B cell (primary cell): ENCODE measurements around the gene VPS13D. TPM values are rescaled to one million over a fixed set of nuclear protein-coding genes. Genes with fewer than 3 reads are reported as not detected.

Experiments used
- ATAC-seq: fragments of 200-7000 bp; cut with Tn5 transposase; one replicate; pipeline ENCODE4 v1.10.0; 2021; ENCODE audit warnings: low read depth, mild to moderate bottlenecking, moderate number of reproducible peaks, moderate library complexity
- CTCF ChIA-PET: fragments of 350-600 bp; sonication (Branson Sonifier 250); formaldehyde crosslinking; loops from one replicate; lab custom pipeline; 2021; ENCODE audit warnings: antibody characterized with exemption, inconsistent platforms; lab: Charles Lee
- POLR2A ChIA-PET: fragments of 350-600 bp; sonication (Branson Sonifier 250); formaldehyde crosslinking; loops from one replicate; lab custom pipeline; 2021; ENCODE audit warnings: antibody characterized with exemption; lab: Charles Lee
- DNase-seq: peaks from one replicate; pipeline ENCODE4 v3.0.0; 2013
- H2AFZ ChIP-seq: 2 replicates; pipeline ENCODE4 v1.6.1; 2012; ENCODE audit warnings: mild to moderate bottlenecking, low read depth, low read length; ENCODE audit not compliant: insufficient read depth, poor library complexity, severe bottlenecking
- H3K27ac ChIP-seq, 2 donors: 1 replicate in 1 of 2; 2 replicates in 1 of 2; pipeline ENCODE4 v1.5.1; 2012 to 2013; ENCODE audit warnings: low read length in 2 of 2, mild to moderate bottlenecking in 2 of 2, moderate library complexity in 1 of 2
- H3K27me3 ChIP-seq, 4 experiments: fragments of 200-600 bp in 1 of 4; sonication (generic) in 1 of 4; replicated peaks in 1 of 4; 1 replicate in 2 of 4; 2 replicates in 2 of 4; pipeline versions ENCODE4 v1.6.1 to v1.7.0; 2013 to 2016; ENCODE audit warnings: low read length in 3 of 4, mild to moderate bottlenecking in 2 of 4, mixed read lengths in 1 of 4, moderate library complexity in 1 of 4; ENCODE audit not compliant: insufficient read depth in 4 of 4, control insufficient read depth in 3 of 4; ENCODE audit errors: control extremely low read depth in 1 of 4
- H3K36me3 ChIP-seq, 2 experiments: replicated peaks in 1 of 2; 1 replicate in 1 of 2; 2 replicates in 1 of 2; pipeline versions ENCODE4 v1.6.1 to v1.7.1; 2013; ENCODE audit warnings: low read length in 1 of 2; ENCODE audit not compliant: insufficient read depth in 2 of 2, control insufficient read depth in 1 of 2; ENCODE audit errors: control extremely low read depth in 1 of 2, extremely low read depth in 1 of 2
- H3K4me1 ChIP-seq, 2 donors: fragments of 200-600 bp in 1 of 2; sonication (generic) in 1 of 2; 1 replicate in 1 of 2; 2 replicates in 1 of 2; pipeline versions ENCODE4 v1.5.1 to v1.6.1; 2013 to 2017; ENCODE audit warnings: low read length in 2 of 2; ENCODE audit not compliant: control insufficient read depth in 2 of 2, insufficient read depth in 2 of 2
- H3K4me2 ChIP-seq: replicated peaks from 2 replicates; pipeline ENCODE3; 2012; ENCODE audit warnings: mild to moderate bottlenecking, low read depth, low read length; ENCODE audit not compliant: poor library complexity, severe bottlenecking
- H3K4me3 ChIP-seq, 5 experiments: fragments of 200-600 bp in 1 of 5; sonication (generic) in 1 of 5; 1 replicate in 3 of 5; 2 replicates in 2 of 5; pipeline versions ENCODE4 v1.5.1 to v1.7.0; 2011 to 2016; ENCODE audit warnings: low read length in 4 of 5, mild to moderate bottlenecking in 4 of 5, low read depth in 2 of 5, control low read depth in 1 of 5, moderate library complexity in 1 of 5; ENCODE audit not compliant: insufficient read depth in 1 of 5; ENCODE audit errors: control extremely low read depth in 1 of 5, extremely low read depth in 1 of 5
- H3K79me2 ChIP-seq: fragments of 200-600 bp; sonication (generic); one replicate; pipeline ENCODE4 v1.6.0; 2016; ENCODE audit warnings: low read length; ENCODE audit not compliant: control insufficient read depth, insufficient read depth
- H3K9ac ChIP-seq: fragments of 200-600 bp; sonication (generic); 2 replicates; pipeline ENCODE4 v1.6.1; 2017; ENCODE audit warnings: mild to moderate bottlenecking, low read length, moderate library complexity
- H3K9me3 ChIP-seq, 3 donors: one replicate each; pipeline versions ENCODE4 v1.6.1 to v1.7.1; 2013; ENCODE audit warnings: low read length in 2 of 3; ENCODE audit not compliant: control insufficient read depth in 2 of 3, insufficient read depth in 1 of 3; ENCODE audit errors: control extremely low read depth in 1 of 3
- H4K20me1 ChIP-seq: 2 replicates; pipeline ENCODE4 v1.6.0; 2012; ENCODE audit warnings: mild to moderate bottlenecking, low read length; ENCODE audit not compliant: insufficient read depth, control insufficient read depth, poor library complexity, severe bottlenecking
- H3K27ac Mint-ChIP-seq: one replicate; pipeline ENCODE4 v1.8.0; 2021; ENCODE audit warnings: mixed read lengths
- H3K27me3 Mint-ChIP-seq: one replicate; pipeline ENCODE4 v1.8.0; 2021; ENCODE audit warnings: mixed read lengths
- H3K4me1 Mint-ChIP-seq: one replicate; pipeline ENCODE4 v1.8.0; 2021; ENCODE audit warnings: mixed read lengths
- H3K4me3 Mint-ChIP-seq: one replicate; pipeline ENCODE4 v1.8.0; 2021; ENCODE audit warnings: mixed read lengths
- H3K9me3 Mint-ChIP-seq: one replicate; pipeline ENCODE4 v1.8.0; 2022; ENCODE audit warnings: mixed read lengths; ENCODE audit not compliant: insufficient read depth
- EZH2 ChIP-seq: IDR thresholded peaks from 2 replicates; pipeline ENCODE4 v1.6.1; 2012; ENCODE audit warnings: borderline replicate concordance, low read depth, mild to moderate bottlenecking, moderate library complexity, low read length; ENCODE audit not compliant: insufficient read depth, poor library complexity, severe bottlenecking
- WGBS: methylation state at CpG from one replicate; pipeline ENCODE4 v1.1.5; 2013; ENCODE audit warnings: missing lambda C conversion rate; ENCODE audit not compliant: insufficient coverage; 5-methylcytosine and 5-hydroxymethylcytosine counted together
- intact Hi-C: fragments of 100-400 bp; cut with micrococcal nuclease; formaldehyde crosslinking; loops from one replicate; pipeline ENCODE4 v1.10.0; 2022
- polyA plus RNA-seq: library from polyadenylated mRNA; depleted of rRNA; stranded (reverse); fragments of >200 nt; gene quantifications from 2 replicates; pipeline ENCODE4 v1.2.3, GENCODE V29; 2012
- total RNA-seq, 2 donors: library from RNA; stranded (reverse); fragments of 120-200 nt in 1 of 2; gene quantifications; 1 replicate in 1 of 2; 2 replicates in 1 of 2; pipeline versions ENCODE4 v1.2.3 to v1.2.4, GENCODE V29; 2013 to 2022
- TF ChIP-seq, protein P1 (sequence below): fragments of 200-600 bp; IDR thresholded peaks from one replicate; pipeline ENCODE4 v1.8.0; 2022; ENCODE audit warnings: antibody characterized with exemption, mild to moderate bottlenecking

VPS13D gene
- total and polyA plus RNA-seq, 2 donors (not counting 1 experiment from before 2014, with no cell fraction given) = 29.9 to 104 TPM

DNA sequence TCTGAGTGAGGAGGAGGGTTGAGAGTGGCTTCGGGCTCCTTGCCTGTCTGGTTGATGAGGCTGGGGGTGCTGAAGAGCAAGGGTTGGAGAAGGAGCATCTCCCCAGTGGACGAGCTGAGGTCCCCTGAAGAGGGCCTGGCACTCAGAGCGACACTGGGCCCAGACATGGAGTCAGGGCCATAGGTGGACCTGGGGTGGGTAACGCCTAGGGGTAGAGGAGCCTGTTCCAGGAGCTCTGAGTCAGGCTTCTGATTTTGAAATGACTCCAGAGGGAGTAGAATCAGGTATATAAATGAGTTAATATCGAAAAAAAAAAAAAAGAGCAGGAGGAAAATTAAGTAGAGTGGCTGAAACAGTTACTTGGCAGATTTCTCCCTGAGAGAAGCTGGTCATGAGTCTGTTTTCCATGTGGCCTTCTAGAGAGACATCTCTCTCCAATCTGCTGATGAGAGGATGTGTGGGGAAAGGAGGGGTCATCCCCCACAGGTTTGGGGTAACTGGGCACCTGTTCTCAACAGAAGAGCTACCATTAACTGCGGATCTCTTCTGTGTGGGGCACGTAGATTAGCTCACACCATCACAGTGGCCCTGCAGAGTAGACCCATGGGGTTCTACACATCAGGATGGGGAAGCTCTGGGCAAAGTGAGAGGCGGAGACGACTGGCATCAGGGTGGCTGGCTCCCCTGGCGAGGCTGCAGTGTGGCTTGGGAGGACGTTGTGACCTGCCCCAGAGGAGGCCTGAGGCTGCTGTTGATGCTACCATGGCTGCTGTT lies 272.7 kb downstream of the VPS13D start:
- no peak overlapping the region for H3K4me3 Mint-ChIP-seq
- intact Hi-C loops = no loop called here

GRCh38 chr1:12503709-12504108 lies 273.9 kb downstream of the VPS13D start:
- no peaks in the 10 kb centered on the region for H3K9me3 Mint-ChIP-seq
- no peaks in the 10 kb centered on the region for H3K79me2 ChIP-seq
- TF ChIP-seq EZH2 = no peak
- TF ChIP-seq, protein P1, sequence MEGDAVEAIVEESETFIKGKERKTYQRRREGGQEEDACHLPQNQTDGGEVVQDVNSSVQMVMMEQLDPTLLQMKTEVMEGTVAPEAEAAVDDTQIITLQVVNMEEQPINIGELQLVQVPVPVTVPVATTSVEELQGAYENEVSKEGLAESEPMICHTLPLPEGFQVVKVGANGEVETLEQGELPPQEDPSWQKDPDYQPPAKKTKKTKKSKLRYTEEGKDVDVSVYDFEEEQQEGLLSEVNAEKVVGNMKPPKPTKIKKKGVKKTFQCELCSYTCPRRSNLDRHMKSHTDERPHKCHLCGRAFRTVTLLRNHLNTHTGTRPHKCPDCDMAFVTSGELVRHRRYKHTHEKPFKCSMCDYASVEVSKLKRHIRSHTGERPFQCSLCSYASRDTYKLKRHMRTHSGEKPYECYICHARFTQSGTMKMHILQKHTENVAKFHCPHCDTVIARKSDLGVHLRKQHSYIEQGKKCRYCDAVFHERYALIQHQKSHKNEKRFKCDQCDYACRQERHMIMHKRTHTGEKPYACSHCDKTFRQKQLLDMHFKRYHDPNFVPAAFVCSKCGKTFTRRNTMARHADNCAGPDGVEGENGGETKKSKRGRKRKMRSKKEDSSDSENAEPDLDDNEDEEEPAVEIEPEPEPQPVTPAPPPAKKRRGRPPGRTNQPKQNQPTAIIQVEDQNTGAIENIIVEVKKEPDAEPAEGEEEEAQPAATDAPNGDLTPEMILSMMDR = no peak
- intact Hi-C loops = no loop called here
- ChIA-PET POLR2A (no interaction called here), CTCF (no interaction called here)
- no peaks in the 10 kb centered on the region for H3K9me3 ChIP-seq
- no peaks in the 10 kb centered on the region for H3K27me3 Mint-ChIP-seq
- peaks cover 1 to 34% of the 10 kb centered on the region in 2 experiments for H3K36me3 ChIP-seq
- no peak overlapping the region for H3K4me3 ChIP-seq
- DNase-seq (no peak), ATAC-seq (no peak)
- H3K4me2 ChIP-seq = no peak overlapping the region
- H3K4me1 ChIP-seq = no peaks in the 10 kb centered on the region
- 95% methylated on average over 4 of the region's 8 CpGs for WGBS
- no peak overlapping the region for H3K9ac ChIP-seq
- no peaks in the 10 kb centered on the region for H3K27me3 ChIP-seq
- no peaks in the 10 kb centered on the region for H3K4me1 Mint-ChIP-seq
- H4K20me1 ChIP-seq = no peaks in the 10 kb centered on the region
- H2AFZ ChIP-seq = no peak overlapping the region
- no peak overlapping the region for H3K27ac ChIP-seq
- H3K4me3 Mint-ChIP-seq = no peak overlapping the region
- H3K27ac Mint-ChIP-seq = no peak overlapping the region

More for the DNA sequence above, 272.7 kb downstream of the VPS13D start:
- Histone ChIP-seq H3K4me2 (no peak overlapping the region), H3K4me3 (no peak overlapping the region), H3K9ac (no peak overlapping the region), H3K79me2 (no peaks in the 10 kb centered on the region), H3K9me3 (no peaks in the 10 kb centered on the region), H4K20me1 (no peaks in the 10 kb centered on the region), H3K27me3 (no peaks in the 10 kb centered on the region), H3K27ac (no peak overlapping the region), H2AFZ (no peak overlapping the region), H3K4me1 (no peaks in the 10 kb centered on the region), H3K36me3 (peaks cover 1 to 40% of the 10 kb centered on the region in 2 experiments)
- 97% methylated on average over 10 of the region's 11 CpGs for WGBS
- Mint-ChIP-seq H3K9me3 (no peaks in the 10 kb centered on the region), H3K27ac (no peak overlapping the region), H3K4me1 (no peaks in the 10 kb centered on the region), H3K27me3 (no peaks in the 10 kb centered on the region)
- ATAC-seq (no peak), DNase-seq (no peak)
- POLR2A ChIA-PET = no interaction called here
- TF ChIP-seq, protein P1 = no peak
- TF ChIP-seq EZH2 = no peak
- CTCF ChIA-PET = interaction anchor here (0.6 kb wide), 1 partner anchor 65 kb away, joined by 3 read pairs; no protein-coding TSS in a partner anchor
